BE2C (cell line): Measurements from ENCODE around the gene CTNNBL1.
"Not testable (repeated sequence)": the region's sequence is repeated elsewhere in the genome, so short reads cannot be mapped to it uniquely, and the experiment has no call there.

Experiments used
- DNase-seq: peaks from one replicate; pipeline ENCODE4 v3.0.0-alpha.2; 2020
- H3K27me3 ChIP-seq: fragments of 250-450 bp; sonication (Bioruptor Pico); 2 replicates; pipeline ENCODE4 v1.5.1; 2020; ENCODE audit warnings: mild to moderate bottlenecking
- H3K36me3 ChIP-seq: fragments of 250-450 bp; sonication (Bioruptor Pico); 2 replicates; pipeline ENCODE4 v1.5.1; 2020; ENCODE audit warnings: mild to moderate bottlenecking
- H3K4me1 ChIP-seq: fragments of 250-450 bp; sonication (Bioruptor Pico); 2 replicates; pipeline ENCODE4 v1.5.1; 2020
- H3K4me3 ChIP-seq: 2 replicates; pipeline ENCODE4 v1.5.1; 2011; ENCODE audit warnings: low read depth, low read length
- H3K9me3 ChIP-seq: fragments of 250-450 bp; sonication (Bioruptor Pico); 2 replicates; pipeline ENCODE4 v1.5.1; 2020
- TF ChIP-seq, protein P1 (sequence below): IDR thresholded peaks from 2 replicates; pipeline ENCODE4 v1.5.1; 2012; ENCODE audit warnings: mild to moderate bottlenecking, low read depth, low read length

Gene CTNNBL1

DNA sequence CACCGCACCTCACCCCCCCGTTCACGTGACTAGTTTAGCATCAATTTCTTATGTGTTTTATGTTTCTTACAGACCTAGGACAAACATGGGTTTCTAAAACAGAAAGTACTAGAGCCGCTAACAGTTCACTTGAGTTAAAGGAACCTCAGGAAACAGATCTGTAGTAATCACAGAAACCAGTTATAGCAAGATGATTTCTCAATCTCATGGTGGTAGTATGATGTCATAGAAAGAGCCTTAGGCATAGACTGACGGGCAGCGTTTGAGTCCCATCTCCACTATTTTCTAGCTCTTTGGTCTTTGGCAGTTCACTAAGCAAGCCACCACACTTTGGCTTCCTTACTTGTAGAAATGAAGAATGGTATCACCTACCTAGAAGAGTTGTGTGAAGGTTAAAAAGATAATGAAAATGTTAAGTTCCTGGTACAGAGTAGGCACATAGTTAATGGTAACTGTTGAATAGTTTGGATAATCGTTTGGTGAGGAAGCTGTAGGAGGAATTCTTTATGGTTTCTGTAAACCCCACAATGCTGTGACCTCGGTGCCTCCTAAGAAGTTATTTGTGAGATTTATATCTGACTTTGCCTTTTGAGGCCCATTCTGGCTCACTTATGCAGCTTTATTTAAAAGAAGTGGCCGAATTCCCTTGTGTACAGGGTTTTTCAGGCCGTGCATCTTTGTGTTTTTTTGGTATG, 21.3 kb downstream of the CTNNBL1 start:
- Histone ChIP-seq H3K4me1 (peaks cover 34% of the 10 kb centered on the region), H3K36me3 (no peaks in the 10 kb centered on the region), H3K4me3 (no peak overlapping the region), H3K27me3 (no peaks in the 10 kb centered on the region), H3K9me3 (no peaks in the 10 kb centered on the region)
- DNase-seq = no peak
- TF ChIP-seq, protein P1, sequence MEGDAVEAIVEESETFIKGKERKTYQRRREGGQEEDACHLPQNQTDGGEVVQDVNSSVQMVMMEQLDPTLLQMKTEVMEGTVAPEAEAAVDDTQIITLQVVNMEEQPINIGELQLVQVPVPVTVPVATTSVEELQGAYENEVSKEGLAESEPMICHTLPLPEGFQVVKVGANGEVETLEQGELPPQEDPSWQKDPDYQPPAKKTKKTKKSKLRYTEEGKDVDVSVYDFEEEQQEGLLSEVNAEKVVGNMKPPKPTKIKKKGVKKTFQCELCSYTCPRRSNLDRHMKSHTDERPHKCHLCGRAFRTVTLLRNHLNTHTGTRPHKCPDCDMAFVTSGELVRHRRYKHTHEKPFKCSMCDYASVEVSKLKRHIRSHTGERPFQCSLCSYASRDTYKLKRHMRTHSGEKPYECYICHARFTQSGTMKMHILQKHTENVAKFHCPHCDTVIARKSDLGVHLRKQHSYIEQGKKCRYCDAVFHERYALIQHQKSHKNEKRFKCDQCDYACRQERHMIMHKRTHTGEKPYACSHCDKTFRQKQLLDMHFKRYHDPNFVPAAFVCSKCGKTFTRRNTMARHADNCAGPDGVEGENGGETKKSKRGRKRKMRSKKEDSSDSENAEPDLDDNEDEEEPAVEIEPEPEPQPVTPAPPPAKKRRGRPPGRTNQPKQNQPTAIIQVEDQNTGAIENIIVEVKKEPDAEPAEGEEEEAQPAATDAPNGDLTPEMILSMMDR = no peak

GRCh38 chr20:37721751-37722150, 27.9 kb downstream of the CTNNBL1 start:
- Histone ChIP-seq H3K27me3 (no peaks in the 10 kb centered on the region), H3K36me3 (no peaks in the 10 kb centered on the region), H3K9me3 (peaks cover 2% of the 10 kb centered on the region; the same call in 1 of the 2 replicates), H3K4me1 (no peaks in the 10 kb centered on the region; the same call in none of the 2 replicates), H3K4me3 (no peak overlapping the region)
- TF ChIP-seq, protein P1 = no peak
- DNase-seq = no peak

DNA sequence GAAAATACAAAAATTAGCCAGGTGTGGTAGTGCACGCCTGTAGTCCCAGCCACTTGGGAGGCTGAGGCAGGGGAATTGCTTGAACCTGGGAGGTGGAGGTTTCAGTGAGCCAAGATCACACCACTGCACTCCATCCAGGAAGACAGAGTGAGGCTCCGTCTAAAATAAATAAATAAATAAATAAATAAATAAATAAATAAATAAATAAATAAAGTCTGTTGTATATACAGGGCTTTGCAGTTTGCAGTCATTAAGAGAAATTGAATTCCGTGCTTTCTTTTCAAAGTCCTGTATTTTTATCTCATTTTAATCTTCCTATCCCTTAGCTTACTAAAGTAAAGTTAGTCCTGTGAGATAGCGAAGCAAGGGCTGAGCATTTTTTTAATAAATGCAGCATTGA, 28.5 kb downstream of the CTNNBL1 start:
- not testable (repeated sequence) for H3K4me1 ChIP-seq, H3K9me3 ChIP-seq, H3K27me3 ChIP-seq, H3K36me3 ChIP-seq, DNase-seq, H3K4me3 ChIP-seq

DNA sequence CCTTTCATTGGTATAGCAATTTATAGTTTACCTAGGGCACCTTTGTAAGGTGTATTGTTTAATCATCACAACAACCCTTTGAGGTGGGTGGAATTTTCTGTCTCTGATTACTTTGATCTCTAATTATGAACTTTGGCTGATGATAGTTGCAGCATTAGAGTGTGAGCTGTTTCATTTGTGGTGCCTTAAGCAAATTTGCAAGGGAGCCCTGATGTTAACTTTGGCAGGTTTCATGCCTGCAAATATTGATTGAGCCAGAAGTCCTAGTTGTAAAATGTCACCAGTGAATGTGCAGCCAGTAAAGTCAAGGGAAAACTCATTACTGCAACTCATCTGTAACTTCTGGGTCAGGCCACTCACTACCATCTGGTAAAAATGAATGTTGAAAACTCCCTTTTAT, 29.8 kb downstream of the CTNNBL1 start:
- TF ChIP-seq, protein P1 = no peak
- no peaks in the 10 kb centered on the region for H3K27me3 ChIP-seq
- H3K36me3 ChIP-seq = no peaks in the 10 kb centered on the region
- DNase-seq = no peak
- peaks cover 3% of the 10 kb centered on the region for H3K4me1 ChIP-seq
- no peak overlapping the region for H3K4me3 ChIP-seq
- peaks cover 2% of the 10 kb centered on the region; the same call in 1 of the 2 replicates for H3K9me3 ChIP-seq

GRCh38 chr20:37725165-37725564, 31.3 kb downstream of the CTNNBL1 start:
- H3K36me3 ChIP-seq = no peaks in the 10 kb centered on the region
- peaks cover 7% of the 10 kb centered on the region for H3K4me1 ChIP-seq
- no peak overlapping the region for H3K4me3 ChIP-seq
- TF ChIP-seq, protein P1 = no peak
- peaks cover 2% of the 10 kb centered on the region; the same call in 1 of the 2 replicates for H3K9me3 ChIP-seq
- DNase-seq = no peak
- H3K27me3 ChIP-seq = no peaks in the 10 kb centered on the region

GRCh38 chr20:37725855-37726254, 32.0 kb downstream of the CTNNBL1 start:
- Histone ChIP-seq H3K36me3 (no peaks in the 10 kb centered on the region), H3K4me3 (no peak overlapping the region), H3K27me3 (no peaks in the 10 kb centered on the region), H3K9me3 (peaks cover 2% of the 10 kb centered on the region; the same call in 1 of the 2 replicates), H3K4me1 (peaks cover 7% of the 10 kb centered on the region)
- no peak for DNase-seq
- TF ChIP-seq, protein P1 = no peak
